ENCODE measurements around the gene RPS2. TPM values are rescaled to one million over a fixed set of nuclear protein-coding genes. Genes with fewer than 3 reads are reported as not detected.
A peak's percentile ranks its signal among the peaks of the same experiment; 100 is the strongest.

The RPS2 gene
- total RNA-seq, 1 experiment from 2014 or later = 4,395 TPM

- TF ChIP-seq AFF4 (CRISPR knock-in tag; IDR thresholded peaks at IDR 0.05; ENCODE audit: borderline replicate concordance) (no peak), MYBL2 (CRISPR knock-in tag; IDR thresholded peaks at IDR 0.05) (peak; percentile 2; the same call in 1 of the 2 replicates), GTF2I (CRISPR knock-in tag; conservative IDR thresholded peaks at IDR 0.05) (peak; percentile 39; the same call in 1 of the 2 replicates), ARID4B (CRISPR knock-in tag; IDR thresholded peaks at IDR 0.05; ENCODE audit: borderline replicate concordance) (no peak), GABPB1 (CRISPR knock-in tag; IDR thresholded peaks at IDR 0.05) (no peak), FOXK1 (CRISPR knock-in tag; IDR thresholded peaks at IDR 0.05) (no peak)
- TF ChIP-seq, protein P1, sequence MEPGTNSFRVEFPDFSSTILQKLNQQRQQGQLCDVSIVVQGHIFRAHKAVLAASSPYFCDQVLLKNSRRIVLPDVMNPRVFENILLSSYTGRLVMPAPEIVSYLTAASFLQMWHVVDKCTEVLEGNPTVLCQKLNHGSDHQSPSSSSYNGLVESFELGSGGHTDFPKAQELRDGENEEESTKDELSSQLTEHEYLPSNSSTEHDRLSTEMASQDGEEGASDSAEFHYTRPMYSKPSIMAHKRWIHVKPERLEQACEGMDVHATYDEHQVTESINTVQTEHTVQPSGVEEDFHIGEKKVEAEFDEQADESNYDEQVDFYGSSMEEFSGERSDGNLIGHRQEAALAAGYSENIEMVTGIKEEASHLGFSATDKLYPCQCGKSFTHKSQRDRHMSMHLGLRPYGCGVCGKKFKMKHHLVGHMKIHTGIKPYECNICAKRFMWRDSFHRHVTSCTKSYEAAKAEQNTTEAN (CRISPR knock-in tag; IDR thresholded peaks at IDR 0.05) = no peak
Measured at GRCh38 chr16:1982991-1983543, 18.4 kb upstream of the RPS2 start (continued).

DNA sequence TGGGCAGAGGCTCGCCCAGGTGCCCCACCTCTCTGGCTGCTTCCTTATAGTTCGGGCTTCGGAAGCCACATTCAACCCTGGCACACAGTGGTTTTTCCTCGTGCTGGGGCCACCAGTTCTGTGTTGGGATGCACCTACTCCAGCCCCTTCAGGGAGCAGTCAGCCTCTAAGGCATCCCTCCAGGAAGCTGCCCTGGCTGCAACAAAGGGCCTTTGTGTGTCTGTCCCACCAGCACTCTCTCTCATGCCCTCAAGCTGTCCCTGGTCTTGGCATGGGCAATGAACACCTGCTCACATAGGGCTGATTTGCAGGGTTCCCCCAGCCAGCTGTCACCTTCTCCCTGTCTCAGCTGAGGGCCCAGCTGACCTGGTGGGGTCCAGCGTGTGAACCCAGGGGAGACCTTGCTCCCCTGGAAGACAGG is 17.4 kb upstream of the RPS2 start:
- Mint-ChIP-seq H3K4me3 (no peak overlapping the region), H3K36me3 (peaks cover 5% of the 10 kb centered on the region; the same call in 1 of the 2 replicates), H3K27ac (no peak overlapping the region), H3K4me1 (peaks cover 27% of the 10 kb centered on the region), H3K9me3 (no peaks in the 10 kb centered on the region), H3K27me3 (ENCODE audit: low read depth) (peaks cover 39% of the 10 kb centered on the region)
- TF ChIP-seq E2F4 (CRISPR knock-in tag; IDR thresholded peaks at IDR 0.05; ENCODE audit: borderline replicate concordance, low read depth) = no peak
- no peak for TF ChIP-seq CREM (CRISPR knock-in tag; IDR thresholded peaks at IDR 0.05)
- no peak for TF ChIP-seq AFF4 (CRISPR knock-in tag; IDR thresholded peaks at IDR 0.05; ENCODE audit: borderline replicate concordance)
- TF ChIP-seq NFE2L1 (CRISPR knock-in tag; IDR thresholded peaks at IDR 0.05) = no peak
- ATAC-seq = no peak
- no peak for DNase-seq (ENCODE audit: low spot score)
- ChIA-PET POLR2A (interaction anchor here (3.0 kb wide), 1 partner anchor 18 kb away, joined by 20 read pairs; the partner anchor contains the start of gene RPS2), CTCF (interaction anchor here (1.1 to 4.4 kb wide), 5 partner anchors 22 to 109 kb away, joined by 3 to 19 read pairs (median 7); no protein-coding TSS in a partner anchor)
